ENCODE measurements around the gene COLEC11. TPM values are rescaled to one million over a fixed set of nuclear protein-coding genes. Genes with fewer than 3 reads are reported as not detected.

COLEC11 gene
- total and polyA plus RNA-seq, 2 experiments from 2014 or later = 1.3 to 1.5 TPM

GRCh38 chr2:3665886-3666612 lies 71.1 kb downstream of the COLEC11 start:
- ATAC-seq (no peak), DNase-seq (ENCODE audit: low spot score) (no peak)
- H3K9me3 Mint-ChIP-seq = peaks cover 17% of the 10 kb centered on the region

DNA sequence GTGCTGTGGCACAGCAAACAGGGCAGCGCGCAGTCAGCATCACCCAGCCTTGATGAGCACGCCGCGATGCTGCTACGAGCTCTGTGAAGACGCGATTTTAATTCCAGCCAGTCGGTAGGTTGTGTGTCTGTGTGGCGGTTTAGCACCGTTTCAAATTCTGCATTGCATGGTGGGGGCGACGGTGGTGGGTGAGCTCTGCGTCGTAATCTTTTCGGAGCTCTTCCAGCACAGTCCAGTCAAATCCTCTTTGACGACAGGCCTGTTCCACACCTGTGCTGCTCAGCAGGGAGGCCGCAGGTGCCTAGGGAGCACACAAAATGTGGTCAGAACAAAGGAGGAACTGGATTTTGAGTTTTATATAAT lies 71.7 kb downstream of the COLEC11 start:
- no peaks in the 10 kb centered on the region for H3K36me3 ChIP-seq (ENCODE audit: insufficient read depth)
- Mint-ChIP-seq H3K27ac (no peak overlapping the region), H3K27me3 (ENCODE audit: insufficient read depth, low read depth, poor library complexity) (peaks cover 6% of the 10 kb centered on the region), H3K36me3 (ENCODE audit: low read depth) (peaks cover 3% of the 10 kb centered on the region; the same call in 1 of the 3 replicates), H3K4me1 (no peaks in the 10 kb centered on the region), H3K9me3 (peaks cover 17% of the 10 kb centered on the region), H3K4me3 (no peak overlapping the region)
- H3F3A ChIP-seq (replicated peaks; ENCODE audit: low read depth) = no peaks in the 10 kb centered on the region
- no peaks in the 10 kb centered on the region for H4K20me1 ChIP-seq (replicated peaks; ENCODE audit: insufficient read depth)
- ATAC-seq = no peak
- DNase-seq (ENCODE audit: low spot score) = no peak
- no peaks in the 10 kb centered on the region for H3K79me2 ChIP-seq (replicated peaks; ENCODE audit: insufficient read depth)
- H3K4me2 ChIP-seq = no peak overlapping the region
- H3K27ac ChIP-seq (ENCODE audit: low read depth) = no peak overlapping the region
- H3K4me3 ChIP-seq = no peak overlapping the region
- 0 out of 2 replicates have a peak, but pooled peaks cover 4% of the 10 kb centered on the region for H3K4me1 ChIP-seq (ENCODE audit: insufficient read depth)
- no peak overlapping the region for H2AFZ ChIP-seq
- no peaks in the 10 kb centered on the region for H3K27me3 ChIP-seq (ENCODE audit: insufficient read depth)
- no peaks in the 10 kb centered on the region for H3K9me2 ChIP-seq (ENCODE audit: insufficient read depth)
- no peak for TF ChIP-seq JUNB (IDR thresholded peaks at IDR 0.05; ENCODE audit: unreplicated experiment)
- no peak for TF ChIP-seq CREB1 (CRISPR knock-in tag; IDR thresholded peaks at IDR 0.05; ENCODE audit: low read depth)
- TF ChIP-seq EZH2 (IDR thresholded peaks at IDR 0.05; ENCODE audit: low read depth, unreplicated experiment) = no peak
- TF ChIP-seq, protein P1, sequence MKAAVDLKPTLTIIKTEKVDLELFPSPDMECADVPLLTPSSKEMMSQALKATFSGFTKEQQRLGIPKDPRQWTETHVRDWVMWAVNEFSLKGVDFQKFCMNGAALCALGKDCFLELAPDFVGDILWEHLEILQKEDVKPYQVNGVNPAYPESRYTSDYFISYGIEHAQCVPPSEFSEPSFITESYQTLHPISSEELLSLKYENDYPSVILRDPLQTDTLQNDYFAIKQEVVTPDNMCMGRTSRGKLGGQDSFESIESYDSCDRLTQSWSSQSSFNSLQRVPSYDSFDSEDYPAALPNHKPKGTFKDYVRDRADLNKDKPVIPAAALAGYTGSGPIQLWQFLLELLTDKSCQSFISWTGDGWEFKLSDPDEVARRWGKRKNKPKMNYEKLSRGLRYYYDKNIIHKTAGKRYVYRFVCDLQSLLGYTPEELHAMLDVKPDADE (IDR thresholded peaks at IDR 0.05) = no peak
- TF ChIP-seq NANOG (IDR thresholded peaks at IDR 0.05; ENCODE audit: borderline replicate concordance) = no peak
- no peak for TF ChIP-seq REST (IDR thresholded peaks at IDR 0.05; ENCODE audit: unreplicated experiment)
- TF ChIP-seq EZH2phosphoT487 (IDR thresholded peaks at IDR 0.05; ENCODE audit: unreplicated experiment) = no peak
- TF ChIP-seq, protein P2, sequence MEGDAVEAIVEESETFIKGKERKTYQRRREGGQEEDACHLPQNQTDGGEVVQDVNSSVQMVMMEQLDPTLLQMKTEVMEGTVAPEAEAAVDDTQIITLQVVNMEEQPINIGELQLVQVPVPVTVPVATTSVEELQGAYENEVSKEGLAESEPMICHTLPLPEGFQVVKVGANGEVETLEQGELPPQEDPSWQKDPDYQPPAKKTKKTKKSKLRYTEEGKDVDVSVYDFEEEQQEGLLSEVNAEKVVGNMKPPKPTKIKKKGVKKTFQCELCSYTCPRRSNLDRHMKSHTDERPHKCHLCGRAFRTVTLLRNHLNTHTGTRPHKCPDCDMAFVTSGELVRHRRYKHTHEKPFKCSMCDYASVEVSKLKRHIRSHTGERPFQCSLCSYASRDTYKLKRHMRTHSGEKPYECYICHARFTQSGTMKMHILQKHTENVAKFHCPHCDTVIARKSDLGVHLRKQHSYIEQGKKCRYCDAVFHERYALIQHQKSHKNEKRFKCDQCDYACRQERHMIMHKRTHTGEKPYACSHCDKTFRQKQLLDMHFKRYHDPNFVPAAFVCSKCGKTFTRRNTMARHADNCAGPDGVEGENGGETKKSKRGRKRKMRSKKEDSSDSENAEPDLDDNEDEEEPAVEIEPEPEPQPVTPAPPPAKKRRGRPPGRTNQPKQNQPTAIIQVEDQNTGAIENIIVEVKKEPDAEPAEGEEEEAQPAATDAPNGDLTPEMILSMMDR (conservative IDR thresholded peaks at IDR 0.05; ENCODE audit: low read depth in 2 of 2) = no peak
- no peak for TF ChIP-seq ZNF114 (CRISPR knock-in tag; IDR thresholded peaks at IDR 0.05)
- TF ChIP-seq ZNF331 (CRISPR knock-in tag; IDR thresholded peaks at IDR 0.05; ENCODE audit: low read depth) = no peak
- TF ChIP-seq POLR2AphosphoS5 (IDR thresholded peaks at IDR 0.05; ENCODE audit: low read depth) = no peak
- no peak for TF ChIP-seq STAT1 (IDR thresholded peaks at IDR 0.05; ENCODE audit: unreplicated experiment)

More at GRCh38 chr2:3665886-3666612, 71.1 kb downstream of the COLEC11 start:
- Histone ChIP-seq H3F3A (replicated peaks; ENCODE audit: low read depth) (no peaks in the 10 kb centered on the region), H3K4me2 (no peak overlapping the region), H3K36me3 (ENCODE audit: insufficient read depth) (no peaks in the 10 kb centered on the region), H3K27me3 (ENCODE audit: insufficient read depth) (no peaks in the 10 kb centered on the region), H3K9me2 (ENCODE audit: insufficient read depth) (no peaks in the 10 kb centered on the region), H3K27ac (ENCODE audit: low read depth) (no peak overlapping the region), H2AFZ (no peak overlapping the region), H4K20me1 (replicated peaks; ENCODE audit: insufficient read depth) (no peaks in the 10 kb centered on the region), H3K4me3 (no peak overlapping the region), H3K4me1 (ENCODE audit: insufficient read depth) (0 out of 2 replicates have a peak, but pooled peaks cover 4% of the 10 kb centered on the region), H3K79me2 (replicated peaks; ENCODE audit: insufficient read depth) (no peaks in the 10 kb centered on the region)
- peaks cover 3% of the 10 kb centered on the region; the same call in 1 of the 3 replicates for H3K36me3 Mint-ChIP-seq (ENCODE audit: low read depth)
- H3K27ac Mint-ChIP-seq = no peak overlapping the region
- TF ChIP-seq EZH2phosphoT487 (IDR thresholded peaks at IDR 0.05; ENCODE audit: unreplicated experiment) = no peak
- TF ChIP-seq STAT1 (IDR thresholded peaks at IDR 0.05; ENCODE audit: unreplicated experiment) = no peak
- TF ChIP-seq ZNF114 (CRISPR knock-in tag; IDR thresholded peaks at IDR 0.05) = no peak
- no peak overlapping the region for H3K4me3 Mint-ChIP-seq
- H3K27me3 Mint-ChIP-seq (ENCODE audit: insufficient read depth, low read depth, poor library complexity) = peaks cover 6% of the 10 kb centered on the region
- no peaks in the 10 kb centered on the region for H3K4me1 Mint-ChIP-seq

Data from GM23338 (cell line).